Measurements from ENCODE around the gene ARHGEF11.

DNA sequence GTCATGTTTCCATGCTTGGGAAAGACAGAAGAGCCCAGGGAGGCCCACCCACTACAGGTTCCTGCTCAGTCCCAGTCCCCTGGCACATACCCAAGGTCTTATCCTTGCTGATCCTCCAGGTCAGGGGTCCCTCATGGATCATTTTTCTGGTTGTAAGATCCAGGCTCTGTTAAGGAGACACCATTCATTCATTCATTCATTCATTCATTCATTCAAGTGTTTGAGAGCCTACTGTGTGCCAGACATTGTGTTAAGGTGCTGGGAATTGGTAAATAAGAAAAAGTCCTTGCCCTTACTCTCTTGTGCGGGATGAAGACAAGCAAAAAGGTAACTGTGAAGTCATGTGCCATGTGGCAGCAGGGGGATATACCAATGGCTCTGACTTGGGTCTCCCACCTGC is 101.3 kb downstream of the ARHGEF11 start:
- TF ChIP-seq, protein P1, sequence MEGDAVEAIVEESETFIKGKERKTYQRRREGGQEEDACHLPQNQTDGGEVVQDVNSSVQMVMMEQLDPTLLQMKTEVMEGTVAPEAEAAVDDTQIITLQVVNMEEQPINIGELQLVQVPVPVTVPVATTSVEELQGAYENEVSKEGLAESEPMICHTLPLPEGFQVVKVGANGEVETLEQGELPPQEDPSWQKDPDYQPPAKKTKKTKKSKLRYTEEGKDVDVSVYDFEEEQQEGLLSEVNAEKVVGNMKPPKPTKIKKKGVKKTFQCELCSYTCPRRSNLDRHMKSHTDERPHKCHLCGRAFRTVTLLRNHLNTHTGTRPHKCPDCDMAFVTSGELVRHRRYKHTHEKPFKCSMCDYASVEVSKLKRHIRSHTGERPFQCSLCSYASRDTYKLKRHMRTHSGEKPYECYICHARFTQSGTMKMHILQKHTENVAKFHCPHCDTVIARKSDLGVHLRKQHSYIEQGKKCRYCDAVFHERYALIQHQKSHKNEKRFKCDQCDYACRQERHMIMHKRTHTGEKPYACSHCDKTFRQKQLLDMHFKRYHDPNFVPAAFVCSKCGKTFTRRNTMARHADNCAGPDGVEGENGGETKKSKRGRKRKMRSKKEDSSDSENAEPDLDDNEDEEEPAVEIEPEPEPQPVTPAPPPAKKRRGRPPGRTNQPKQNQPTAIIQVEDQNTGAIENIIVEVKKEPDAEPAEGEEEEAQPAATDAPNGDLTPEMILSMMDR (IDR thresholded peaks at IDR 0.05): no peak
- TF ChIP-seq POLR2A (IDR thresholded peaks at IDR 0.05): no peak

All from Peyer's patch (tissue), 4 donors.